GM20431 (cell line): Measurements from ENCODE around the gene POMGNT2.

Source experiments
- in situ Hi-C: fragments of 300-500 bp; cut with MseI, MboI; formaldehyde crosslinking; loops from one replicate; pipeline ENCODE4 v1.15.0; 2020; ENCODE audit warnings: low sequenced_read_pairs; ENCODE audit not compliant: unreplicated experiment

POMGNT2 gene

GRCh38 chr3:43105596-43106292 lies at the start of gene POMGNT2:
Gene POMGNT2, minus strand, starts transcription at chr3:43106079. Its CDS starts 24,648 bp downstream, at chr3:43081431.
- in situ Hi-C loops, result no loop called here

- in situ Hi-C loops, result loop anchor here (10.0 kb wide), 1 partner anchor 220 kb away; no protein-coding TSS in a partner anchor
These were observed 49.1 kb upstream of the POMGNT2 start for GRCh38 chr3:43154980-43155379.

- in situ Hi-C loops, result loop anchor here (10.0 kb wide), 1 partner anchor 221 kb away; no protein-coding TSS in a partner anchor
These were observed 47.6 kb upstream of the POMGNT2 start for GRCh38 chr3:43153216-43154083.

GRCh38 chr3:43152649-43153048 lies 46.8 kb upstream of the POMGNT2 start:
- in situ Hi-C loops, result loop anchor here (10.0 kb wide), 1 partner anchor 222 kb away; no protein-coding TSS in a partner anchor

- in situ Hi-C loops, result no loop called here
These were observed 42.2 kb upstream of the POMGNT2 start for GRCh38 chr3:43148033-43148432.

- in situ Hi-C loops, result no loop called here
These were observed 40.7 kb upstream of the POMGNT2 start for GRCh38 chr3:43146599-43146998.

- in situ Hi-C loops, result no loop called here
These were observed 39.0 kb upstream of the POMGNT2 start for GRCh38 chr3:43144761-43145490.

GRCh38 chr3:43142472-43142871 lies 36.6 kb upstream of the POMGNT2 start:
- in situ Hi-C loops, result no loop called here

- in situ Hi-C loops, result no loop called here
These were observed 32.8 kb upstream of the POMGNT2 start for GRCh38 chr3:43138488-43139231.

GRCh38 chr3:43132870-43133636 lies 27.2 kb upstream of the POMGNT2 start:
- in situ Hi-C loops, result no loop called here

- in situ Hi-C loops, result no loop called here
These were observed 26.3 kb upstream of the POMGNT2 start for GRCh38 chr3:43132193-43132592.

GRCh38 chr3:43128464-43128863 lies 22.6 kb upstream of the POMGNT2 start:
- in situ Hi-C loops, result no loop called here

- in situ Hi-C loops, result no loop called here
These were observed 20.7 kb upstream of the POMGNT2 start for GRCh38 chr3:43126536-43126935.

GRCh38 chr3:43123895-43124294 lies 18.0 kb upstream of the POMGNT2 start:
- in situ Hi-C loops, result no loop called here

GRCh38 chr3:43120937-43121336 lies 15.1 kb upstream of the POMGNT2 start:
- in situ Hi-C loops, result no loop called here

GRCh38 chr3:43117257-43117656 lies 11.4 kb upstream of the POMGNT2 start:
- in situ Hi-C loops, result no loop called here

- in situ Hi-C loops, result no loop called here
These were observed 7.8 kb upstream of the POMGNT2 start for GRCh38 chr3:43113671-43114070.

- in situ Hi-C loops, result no loop called here
These were observed 382 bp upstream of the POMGNT2 start for GRCh38 chr3:43106293-43106628.
